KBM-7 (cell line): ENCODE measurements around the gene CSAG1.
"Not testable (repeated sequence)": the region's sequence is repeated elsewhere in the genome, so short reads cannot be mapped to it uniquely, and the experiment has no call there.

Source experiments
- DNase-seq: peaks from one replicate; pipeline ENCODE4 v3.0.0-alpha.2; 2015
- in situ Hi-C: fragments of 300-500 bp; cut with MboI; formaldehyde crosslinking; loops from 2 replicates; pipeline ENCODE4 v1.14.3; 2020; ENCODE audit warnings: low sequenced_read_pairs, low pct_unique_long_range_greater_than_20kb, mixed read lengths

CSAG1 gene

GRCh38 chrX:152709173-152709572 lies 24.3 kb downstream of the CSAG1 start, which contains the start of gene CSAG2:
Gene CSAG2, minus strand, starts transcription at chrX:152709273. Its CDS starts 161 bp downstream, at chrX:152709112.
- in situ Hi-C loops, DNase-seq: not testable (repeated sequence)

DNA sequence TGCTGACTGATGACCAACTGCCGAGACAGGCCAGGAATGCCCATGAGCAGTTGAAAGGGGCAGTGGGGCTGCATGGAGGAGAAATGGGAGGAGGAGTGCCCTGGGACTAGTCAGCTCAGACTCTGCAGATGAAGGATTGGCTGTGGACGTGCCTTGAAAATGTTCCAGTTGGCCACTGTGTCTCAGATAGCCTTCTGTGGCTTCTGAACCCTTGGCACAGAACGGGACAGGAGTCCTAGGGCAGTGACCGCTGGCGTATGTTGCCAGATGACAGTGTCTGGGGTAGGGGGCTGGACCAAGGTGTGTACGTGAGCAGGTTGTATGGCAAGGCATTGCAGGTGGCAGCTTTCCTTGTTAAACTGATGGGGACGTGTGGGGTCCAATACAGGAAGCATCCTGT lies 27.0 kb downstream of the CSAG1 start:
- in situ Hi-C loops, DNase-seq: not testable (repeated sequence)

DNA sequence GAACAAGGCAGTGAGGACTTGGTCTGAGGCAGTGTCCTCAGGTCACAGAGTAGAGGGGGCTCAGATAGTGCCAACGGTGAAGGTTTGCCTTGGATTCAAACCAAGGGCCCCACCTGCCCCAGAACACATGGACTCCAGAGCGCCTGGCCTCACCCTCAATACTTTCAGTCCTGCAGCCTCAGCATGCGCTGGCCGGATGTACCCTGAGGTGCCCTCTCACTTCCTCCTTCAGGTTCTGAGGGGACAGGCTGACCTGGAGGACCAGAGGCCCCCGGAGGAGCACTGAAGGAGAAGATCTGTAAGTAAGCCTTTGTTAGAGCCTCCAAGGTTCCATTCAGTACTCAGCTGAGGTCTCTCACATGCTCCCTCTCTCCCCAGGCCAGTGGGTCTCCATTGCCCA lies 33.1 kb downstream of the CSAG1 start:
- in situ Hi-C loops = not testable (repeated sequence)

DNA sequence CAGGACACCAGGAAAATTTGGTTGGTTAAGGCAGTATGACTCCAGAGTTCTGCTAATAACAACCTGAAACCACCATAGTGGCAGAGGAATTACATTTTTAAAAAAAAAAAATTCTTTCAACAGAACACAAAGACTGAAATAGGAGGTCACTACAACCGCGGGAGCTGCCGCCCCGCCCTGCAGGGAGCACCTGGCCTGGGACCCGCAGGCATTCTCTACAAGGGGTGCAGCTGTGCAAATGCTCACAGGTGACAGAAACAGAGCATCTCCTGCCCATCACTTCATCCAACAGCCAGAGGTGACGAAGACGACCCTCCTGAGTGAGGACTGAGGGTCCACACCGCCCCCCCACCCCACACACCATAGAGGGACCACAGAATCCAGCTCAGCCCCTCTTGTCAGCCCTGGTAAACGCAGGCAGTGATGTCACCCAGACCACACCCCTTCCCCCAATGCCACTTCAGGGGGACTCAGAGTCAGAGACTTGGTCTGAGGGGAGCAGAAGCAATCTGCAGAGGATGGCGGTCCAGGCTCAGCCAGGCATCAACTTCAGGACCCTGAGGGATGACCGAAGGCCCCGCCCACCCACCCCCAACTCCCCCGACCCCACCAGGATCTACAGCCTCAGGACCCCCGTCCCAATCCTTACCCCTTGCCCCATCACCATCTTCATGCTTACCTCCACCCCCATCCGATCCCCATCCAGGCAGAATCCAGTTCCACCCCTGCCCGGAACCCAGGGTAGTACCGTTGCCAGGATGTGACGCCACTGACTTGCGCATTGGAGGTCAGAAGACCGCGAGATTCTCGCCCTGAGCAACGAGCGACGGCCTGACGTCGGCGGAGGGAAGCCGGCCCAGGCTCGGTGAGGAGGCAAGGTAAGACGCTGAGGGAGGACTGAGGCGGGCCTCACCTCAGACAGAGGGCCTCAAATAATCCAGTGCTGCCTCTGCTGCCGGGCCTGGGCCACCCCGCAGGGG lies 35.3 kb downstream of the CSAG1 start, which contains the start of gene MAGEA3:
Gene MAGEA3 (plus strand): TSS at position 843 of the 980 bp plus-strand sequence. CDS start 2,039 bp downstream, outside the sequence.
- in situ Hi-C loops, DNase-seq: not testable (repeated sequence)

More for the DNA sequence above, 33.1 kb downstream of the CSAG1 start:
- not testable (repeated sequence) for DNase-seq

DNA sequence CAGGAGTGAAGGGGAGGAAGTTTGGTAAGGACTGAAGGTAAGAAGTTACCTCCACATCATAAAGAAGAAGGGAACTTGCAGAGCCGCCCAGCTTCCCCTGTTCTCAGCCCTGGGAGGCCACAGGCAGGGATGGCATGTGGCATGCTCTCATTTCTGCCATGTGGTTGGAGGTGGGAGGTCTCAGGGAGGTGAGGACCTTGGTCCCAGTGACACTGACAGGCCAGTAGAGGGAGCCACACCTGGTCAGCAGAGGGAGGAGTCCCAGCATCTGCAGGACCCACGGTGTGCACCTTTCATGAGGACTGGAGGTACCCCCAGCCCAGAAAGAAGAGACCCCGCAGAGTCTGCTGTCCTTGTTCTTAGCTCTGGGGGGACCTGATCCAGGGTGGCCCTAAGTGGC lies 52.5 kb downstream of the CSAG1 start:
- in situ Hi-C loops = not testable (repeated sequence)

More for the DNA sequence above, 52.5 kb downstream of the CSAG1 start:
- not testable (repeated sequence) for DNase-seq
